ENCODE measurements around the gene PSG6.
"Not testable (repeated sequence)": the region's sequence is repeated elsewhere in the genome, so short reads cannot be mapped to it uniquely, and the experiment has no call there.

Gene PSG6

GRCh38 chr19:42872608-42873007, 45.1 kb downstream of the PSG6 start:
- no peak overlapping the region for H3K4me3 ChIP-seq (ENCODE audit: low read length)
- TF ChIP-seq ZNF274 (IDR thresholded peaks at IDR 0.05; ENCODE audit: low read depth, low read length), result no peak

- no peak for TF ChIP-seq ZNF274 (IDR thresholded peaks at IDR 0.05; ENCODE audit: low read depth, low read length)
- no peak overlapping the region for H3K4me3 ChIP-seq (ENCODE audit: low read length)
These were observed 60.2 kb downstream of the PSG6 start for GRCh38 chr19:42857544-42857867.

DNA sequence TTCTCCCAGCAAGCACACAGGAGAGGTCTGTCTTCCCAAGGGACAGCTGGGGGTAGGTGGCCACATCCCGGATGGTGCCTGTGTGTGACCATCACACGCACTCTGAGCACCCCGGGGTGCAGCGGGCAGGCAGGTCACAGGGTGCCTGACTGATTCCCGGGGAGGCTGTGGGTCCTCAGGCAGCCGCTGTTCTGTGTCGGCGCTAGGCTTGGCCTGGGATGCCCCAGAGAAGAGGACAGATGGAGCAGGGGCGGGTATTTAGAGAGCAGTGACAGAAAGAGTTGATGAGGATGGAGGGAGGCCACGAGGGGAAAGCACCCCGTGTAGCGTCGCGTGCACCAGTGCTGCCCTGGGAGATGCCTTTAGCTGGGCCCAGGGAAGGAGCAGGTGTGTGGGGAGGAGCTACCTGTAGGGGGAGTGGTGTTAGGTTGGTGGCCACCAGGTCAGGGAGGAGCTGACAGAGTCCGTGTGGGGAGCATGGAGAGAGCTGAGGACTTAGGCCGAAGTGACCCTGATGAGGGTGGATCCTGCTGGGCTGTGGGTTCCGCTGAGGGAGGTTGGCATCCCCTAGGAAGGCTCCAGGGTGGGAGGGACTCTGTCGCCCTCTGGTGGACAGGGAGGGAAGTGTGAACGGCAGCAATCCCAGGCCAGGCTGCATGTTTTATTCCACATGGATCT, 60.7 kb downstream of the PSG6 start:
- H3K4me3 ChIP-seq (ENCODE audit: low read length), result not testable (repeated sequence)

DNA sequence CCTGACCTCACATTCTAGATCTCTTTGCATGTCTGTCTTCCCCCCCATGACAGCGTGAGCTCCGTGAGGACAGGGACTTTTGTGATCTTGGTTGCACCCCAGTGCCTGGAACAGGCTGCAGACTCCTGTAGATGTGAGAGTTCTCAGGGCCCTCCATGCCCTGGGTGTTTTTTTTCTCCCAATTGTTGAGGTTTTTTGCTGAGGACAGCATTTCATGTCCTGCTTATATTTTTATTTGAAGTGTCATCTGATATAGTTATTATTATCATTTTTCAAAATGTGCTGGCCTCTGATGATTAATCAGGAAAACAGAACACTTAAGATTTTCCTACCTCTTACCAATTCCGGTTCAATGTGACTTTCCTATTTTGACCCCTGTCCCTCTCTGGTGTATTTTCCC, 62.9 kb downstream of the PSG6 start:
- not testable (repeated sequence) for H3K4me3 ChIP-seq (ENCODE audit: low read length)

- H3K4me3 ChIP-seq (ENCODE audit: low read length), result not testable (repeated sequence)
These were observed 64.5 kb downstream of the PSG6 start for GRCh38 chr19:42853231-42853630.

DNA sequence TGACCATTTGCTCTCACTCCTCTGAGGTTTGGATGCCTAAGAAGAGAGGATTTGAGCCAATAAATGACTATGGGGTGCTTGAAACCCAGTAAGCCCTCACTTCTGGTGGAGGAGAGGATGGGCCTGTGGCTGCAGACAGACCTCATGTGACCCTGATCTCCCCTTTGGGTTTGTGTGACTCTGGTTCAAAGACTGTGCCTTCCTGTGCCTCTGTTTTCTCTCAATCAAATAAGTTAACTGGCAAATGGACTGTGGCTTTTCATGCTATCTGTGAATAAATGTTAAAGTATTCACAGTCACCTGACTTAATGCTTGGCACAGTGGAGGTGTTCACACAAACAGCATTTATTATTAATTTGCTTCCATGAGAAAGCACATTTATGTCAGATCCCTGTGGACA, 64.9 kb downstream of the PSG6 start:
- not testable (repeated sequence) for H3K4me3 ChIP-seq (ENCODE audit: low read length)
